Measurements from ENCODE around the gene SLC17A9. TPM values are rescaled to one million over a fixed set of nuclear protein-coding genes. Genes with fewer than 3 reads are reported as not detected.
A peak's percentile ranks its signal among the peaks of the same experiment; 100 is the strongest.

The SLC17A9 gene
- total and polyA plus RNA-seq, 2 of the 8 experiments (the other 6 are each of a cell fraction or from before 2014, with no cell fraction given): 23.5 to 35.2 TPM

DNA sequence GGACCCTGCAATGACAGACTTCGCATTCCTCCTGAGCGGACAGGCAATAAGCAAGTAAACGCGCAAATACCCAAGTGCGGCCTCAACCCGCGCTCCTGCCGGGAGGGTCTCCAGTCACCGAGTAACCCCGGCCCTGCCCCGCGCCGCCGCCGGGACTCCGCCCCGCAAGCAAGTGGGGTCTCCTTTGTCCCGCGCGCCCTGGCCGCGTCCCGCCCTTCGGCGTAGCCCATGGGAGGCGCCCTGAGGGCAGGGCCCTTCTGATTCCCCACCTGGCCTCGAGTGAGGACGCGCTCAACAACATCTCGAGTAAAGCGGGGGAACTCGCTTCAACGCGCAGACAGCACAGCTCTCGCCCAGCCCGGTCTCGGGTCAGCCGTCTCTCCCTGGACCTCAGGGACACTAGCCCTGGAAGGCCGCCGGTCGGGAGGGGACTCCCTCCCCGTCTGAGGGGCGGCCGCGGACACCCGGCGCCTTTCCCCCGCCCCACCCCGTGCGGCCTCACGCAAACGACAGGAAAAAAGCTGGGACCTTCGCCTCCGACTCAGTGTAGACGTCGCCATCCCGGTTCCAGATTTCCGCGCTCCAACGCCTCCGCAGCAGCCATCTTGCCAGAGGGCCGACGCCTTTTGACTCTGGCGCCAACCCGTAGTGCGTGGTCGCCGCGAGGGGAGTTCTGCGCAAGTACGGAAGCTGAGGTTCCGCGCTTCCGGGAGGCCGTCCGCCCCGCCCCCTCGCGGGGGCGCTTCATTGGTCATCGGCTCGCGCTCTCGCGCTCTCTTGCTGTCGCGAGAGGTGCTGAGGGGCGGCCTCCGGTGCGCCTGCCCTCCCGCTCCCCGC lies 15.0 kb upstream of the SLC17A9 start:
- H4K91ac ChIP-seq (replicated peaks; ENCODE audit: insufficient read length, low read length): peak overlapping the region; percentile 99
- peak overlapping the region; percentile 92 for H3K56ac ChIP-seq (replicated peaks; ENCODE audit: insufficient read length, low read depth, low read length)
- no peak overlapping the region for H2BK20ac ChIP-seq (ENCODE audit: low read length)
- H3K4me2 ChIP-seq (ENCODE audit: insufficient read depth in 1 of 2, low read depth in 2 of 2, low read length in 2 of 2): peak overlapping the region; percentile 63 to 77
- H3K23ac ChIP-seq (ENCODE audit: insufficient read length): no peak overlapping the region
- 2% methylated on average over 71 of the region's 92 CpGs; no CpG with 5 or more reads in 1 of the 2 experiments for WGBS, 2 experiments (ENCODE audit: extremely low coverage in 1 of 2, insufficient coverage in 1 of 2, insufficient read length in 1 of 2, insufficient replicate concordance in 2 of 2, low coverage in 1 of 2, low lambda C conversion rate in 2 of 2, missing lambda C conversion rate in 1 of 2)
- H4K20me1 ChIP-seq (replicated peaks in 1 of 2; ENCODE audit: control insufficient read depth in 1 of 2, insufficient read depth in 2 of 2, low read length in 2 of 2): peaks cover 30 to 31% of the 10 kb centered on the region in 2 experiments
- POLR2A ChIA-PET (ENCODE audit: partially characterized antibody): interaction anchor here (0.7 to 19.4 kb wide), 23 partner anchors 11 to 123 kb away, joined by 3 to 363 read pairs (median 6); partner anchors contain the start of genes DIDO1, SLC17A9 and TCFL5
- peak overlapping the region; percentile 99 for H2BK5ac ChIP-seq (ENCODE audit: low read depth, low read length)
- H3K4me3 ChIP-seq (ENCODE audit: extremely low read depth in 1 of 4, insufficient read depth in 2 of 4, low read depth in 3 of 4, low read length in 4 of 4): peak overlapping the region; percentile 89 to 98 (median 94)
- peak; percentile 91 to 96 for DNase-seq (ENCODE audit: low read depth in 1 of 2, low spot score in 2 of 2)
- peaks cover 71 to 92% of the 10 kb centered on the region in 2 experiments for H3K79me2 ChIP-seq (ENCODE audit: control insufficient read depth in 1 of 2, insufficient read depth in 2 of 2, low read length in 2 of 2)
- no peaks in the 10 kb centered on the region for H3K27me3 ChIP-seq (replicated peaks in 1 of 4; ENCODE audit: control insufficient read depth in 3 of 4, extremely low read depth in 1 of 4, insufficient read depth in 3 of 4, low read length in 3 of 4)
- peaks cover 3 to 21% (median 11%) of the 10 kb centered on the region in 4 experiments for H3K4me1 ChIP-seq (replicated peaks in 1 of 4; ENCODE audit: control insufficient read depth in 3 of 4, insufficient read depth in 4 of 4, low read length in 3 of 4)
- H3K79me1 ChIP-seq (ENCODE audit: low read depth, low read length): peaks cover 4% of the 10 kb centered on the region
- H3K9ac ChIP-seq (replicated peaks in 1 of 4; ENCODE audit: extremely low read depth in 1 of 4, low read depth in 3 of 4, low read length in 3 of 4): peak overlapping the region; percentile 94 to 99 (median 97)
- H2AFZ ChIP-seq (ENCODE audit: low read length): no peak overlapping the region
- H3K4ac ChIP-seq (replicated peaks; ENCODE audit: insufficient read length, low read depth, low read length): peak overlapping the region; percentile 99
- FAIRE-seq: no peak
- CTCF ChIA-PET (ENCODE audit: partially characterized antibody): interaction anchor here (1.0 to 3.3 kb wide), 10 partner anchors 10 to 47 kb away, joined by 3 to 22 read pairs (median 4); partner anchors contain the start of gene DIDO1
- peak overlapping the region; percentile 12 for H3K14ac ChIP-seq (ENCODE audit: insufficient read length)
- no peak overlapping the region for H2BK120ac ChIP-seq (replicated peaks; ENCODE audit: low read depth, low read length)
- peaks cover 14% of the 10 kb centered on the region for H3K23me2 ChIP-seq (ENCODE audit: low read depth, low read length)
- peak overlapping the region; percentile 95 for H3K27ac ChIP-seq (ENCODE audit: low read depth, low read length)
- no peak overlapping the region for H2BK15ac ChIP-seq (ENCODE audit: low read length)
- H2BK12ac ChIP-seq (ENCODE audit: low read depth, low read length): peak overlapping the region; percentile 95
- peak overlapping the region; percentile 100 for H4K8ac ChIP-seq (ENCODE audit: extremely low read depth, insufficient read depth, low read length)
- H4K5ac ChIP-seq (ENCODE audit: insufficient read length, low read depth, low read length): peak overlapping the region; percentile 98
- peaks cover 3 to 35% (median 8%) of the 10 kb centered on the region in 4 experiments; a peak in 6 of 8 replicates for H3K36me3 ChIP-seq (ENCODE audit: control insufficient read depth in 2 of 4, insufficient read depth in 4 of 4, low read length in 3 of 4)
- H3K9me3 ChIP-seq (ENCODE audit: insufficient read depth in 2 of 2, low read depth in 1 of 2, low read length in 1 of 2): no peaks in the 10 kb centered on the region
- H3K18ac ChIP-seq (ENCODE audit: extremely low read depth, low read length): peak overlapping the region; percentile 88
- peak overlapping the region; percentile 91; the same call in 1 of the 2 replicates for H2AK5ac ChIP-seq (ENCODE audit: low read depth, low read length)
- TF ChIP-seq TAF7 (optimal IDR thresholded peaks at IDR 0.05; ENCODE audit: borderline replicate concordance, low read depth, low read length) (peak; percentile 92), RXRA (IDR thresholded peaks at IDR 0.05; ENCODE audit: insufficient read depth, low read depth, low read length) (no peak), ZNF274 (IDR thresholded peaks at IDR 0.05; ENCODE audit: borderline replicate concordance, extremely low read depth, low read length) (no peak), YY1 (IDR thresholded peaks at IDR 0.05; ENCODE audit: low read depth, low read length) (peak; percentile 96), GTF2F1 (IDR thresholded peaks at IDR 0.05; ENCODE audit: borderline replicate concordance, low read depth, low read length) (no peak), KDM4A (IDR thresholded peaks at IDR 0.05; ENCODE audit: low read depth, low read length, severe bottlenecking) (peak; percentile 10), POLR2A (IDR thresholded peaks at IDR 0.05; ENCODE audit: control extremely low read depth in 1 of 2, low read depth in 2 of 2, low read length in 2 of 2) (peak; percentile 92 to 95; a peak in 2 of 3 replicates)
- TF ChIP-seq, protein P1, sequence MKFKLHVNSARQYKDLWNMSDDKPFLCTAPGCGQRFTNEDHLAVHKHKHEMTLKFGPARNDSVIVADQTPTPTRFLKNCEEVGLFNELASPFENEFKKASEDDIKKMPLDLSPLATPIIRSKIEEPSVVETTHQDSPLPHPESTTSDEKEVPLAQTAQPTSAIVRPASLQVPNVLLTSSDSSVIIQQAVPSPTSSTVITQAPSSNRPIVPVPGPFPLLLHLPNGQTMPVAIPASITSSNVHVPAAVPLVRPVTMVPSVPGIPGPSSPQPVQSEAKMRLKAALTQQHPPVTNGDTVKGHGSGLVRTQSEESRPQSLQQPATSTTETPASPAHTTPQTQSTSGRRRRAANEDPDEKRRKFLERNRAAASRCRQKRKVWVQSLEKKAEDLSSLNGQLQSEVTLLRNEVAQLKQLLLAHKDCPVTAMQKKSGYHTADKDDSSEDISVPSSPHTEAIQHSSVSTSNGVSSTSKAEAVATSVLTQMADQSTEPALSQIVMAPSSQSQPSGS (IDR thresholded peaks at IDR 0.05; ENCODE audit: low read length): peak; percentile 70; the same call in 1 of the 2 replicates
- TF ChIP-seq, protein P2, sequence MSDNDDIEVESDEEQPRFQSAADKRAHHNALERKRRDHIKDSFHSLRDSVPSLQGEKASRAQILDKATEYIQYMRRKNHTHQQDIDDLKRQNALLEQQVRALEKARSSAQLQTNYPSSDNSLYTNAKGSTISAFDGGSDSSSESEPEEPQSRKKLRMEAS (IDR thresholded peaks at IDR 0.05): peak; percentile 93

Measured in H1 (cell line).